ENCODE results near the gene RAB13. TPM values are rescaled to one million over a fixed set of nuclear protein-coding genes. Genes with fewer than 3 reads are reported as not detected.
"Not testable (repeated sequence)": the region's sequence is repeated elsewhere in the genome, so short reads cannot be mapped to it uniquely, and the experiment has no call there.

RAB13 gene
- total and polyA plus RNA-seq, 9 donors = 21.5 to 109 (median 85.1) TPM

- not testable (repeated sequence) for H3K4me3 ChIP-seq (ENCODE audit: low read length); H3K27me3 ChIP-seq (ENCODE audit: control insufficient read depth, insufficient read depth, low read length); DNase-seq; H3K9me3 ChIP-seq (replicated peaks; ENCODE audit: control insufficient read depth, low read depth, low read length); H3K27ac ChIP-seq (ENCODE audit: low read length)
- H3K36me3 ChIP-seq (ENCODE audit: control insufficient read depth, insufficient read depth, low read length) = peaks cover 20% of the 10 kb centered on the region
- WGBS (ENCODE audit: insufficient coverage) = no CpG with 5 or more reads among the region's 2 CpGs
- H3K4me1 ChIP-seq (ENCODE audit: control insufficient read depth, insufficient read depth, low read length) = peaks cover 19% of the 10 kb centered on the region
Observed at GRCh38 chr1:153981735-153982134, 4.4 kb downstream of the RAB13 start.

DNA sequence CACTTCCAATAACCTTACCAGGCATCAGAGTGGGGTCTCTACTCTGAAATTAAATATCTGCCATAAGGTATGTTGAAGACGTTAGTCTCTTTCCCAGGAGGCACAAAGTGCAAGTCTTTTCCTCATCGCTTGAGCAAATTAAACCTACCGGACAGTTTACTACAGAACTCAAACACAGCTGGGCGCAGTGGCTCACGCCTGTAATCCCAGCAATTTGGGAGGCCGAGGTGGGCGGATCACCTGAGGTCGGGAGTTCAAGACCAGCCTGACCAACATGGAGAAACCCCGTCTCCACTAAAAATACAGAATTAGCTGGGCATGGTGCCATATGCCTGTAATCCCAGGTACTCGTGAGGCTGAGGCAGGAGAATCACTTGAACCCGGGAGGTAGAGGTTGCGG, 7.0 kb downstream of the RAB13 start:
- Histone ChIP-seq H3K36me3 (ENCODE audit: control insufficient read depth, insufficient read depth, low read length) (peaks cover 38% of the 10 kb centered on the region), H3K4me1 (ENCODE audit: control insufficient read depth, insufficient read depth, low read length) (peaks cover 17% of the 10 kb centered on the region)
- H3K27me3 ChIP-seq (ENCODE audit: control insufficient read depth, insufficient read depth, low read length); H3K4me3 ChIP-seq (ENCODE audit: low read length); H3K9me3 ChIP-seq (replicated peaks; ENCODE audit: control insufficient read depth, low read depth, low read length); DNase-seq; H3K27ac ChIP-seq (ENCODE audit: low read length): not testable (repeated sequence)
- WGBS (ENCODE audit: insufficient coverage) = 86% methylated on average over 3 of the region's 12 CpGs

- no peak for DNase-seq
- Histone ChIP-seq H3K27me3 (ENCODE audit: control insufficient read depth, insufficient read depth, low read length) (no peaks in the 10 kb centered on the region), H3K9me3 (replicated peaks; ENCODE audit: control insufficient read depth, low read depth, low read length) (no peaks in the 10 kb centered on the region), H3K4me3 (ENCODE audit: low read length) (peak overlapping the region; percentile 68), H3K36me3 (ENCODE audit: control insufficient read depth, insufficient read depth, low read length) (peaks cover 43% of the 10 kb centered on the region), H3K27ac (ENCODE audit: low read length) (peak overlapping the region; percentile 95), H3K4me1 (ENCODE audit: control insufficient read depth, insufficient read depth, low read length) (peaks cover 17% of the 10 kb centered on the region)
- WGBS (ENCODE audit: insufficient coverage) = 52% methylated on average over 2 of the region's 9 CpGs
Observed at GRCh38 chr1:153978274-153978909, 7.7 kb downstream of the RAB13 start.

- H3K27ac ChIP-seq (ENCODE audit: low read length) = peak within 1 kb of the TSS; percentile 95
- H3K4me1 ChIP-seq (ENCODE audit: control insufficient read depth, insufficient read depth, low read length) = peaks cover 17% of the 10 kb centered on the region
- H3K36me3 ChIP-seq (ENCODE audit: control insufficient read depth, insufficient read depth, low read length) = peaks cover 44% of the 10 kb centered on the region
- no peaks in the 10 kb centered on the region for H3K27me3 ChIP-seq (ENCODE audit: control insufficient read depth, insufficient read depth, low read length)
- WGBS (ENCODE audit: insufficient coverage) = under 1% methylated on average over 68 of the region's 75 CpGs
- H3K4me3 ChIP-seq (ENCODE audit: low read length) = peak within 1 kb of the TSS; percentile 68
- no peaks in the 10 kb centered on the region for H3K9me3 ChIP-seq (replicated peaks; ENCODE audit: control insufficient read depth, low read depth, low read length)
- peak; percentile 94 for DNase-seq
Observed at GRCh38 chr1:153977250-153978240, 8.6 kb downstream of the RAB13 start, which contains the start of gene JTB. TSS of gene JTB (minus strand) at chr1:153977674. CDS start at chr1:153977252, 422 bp downstream.

DNA sequence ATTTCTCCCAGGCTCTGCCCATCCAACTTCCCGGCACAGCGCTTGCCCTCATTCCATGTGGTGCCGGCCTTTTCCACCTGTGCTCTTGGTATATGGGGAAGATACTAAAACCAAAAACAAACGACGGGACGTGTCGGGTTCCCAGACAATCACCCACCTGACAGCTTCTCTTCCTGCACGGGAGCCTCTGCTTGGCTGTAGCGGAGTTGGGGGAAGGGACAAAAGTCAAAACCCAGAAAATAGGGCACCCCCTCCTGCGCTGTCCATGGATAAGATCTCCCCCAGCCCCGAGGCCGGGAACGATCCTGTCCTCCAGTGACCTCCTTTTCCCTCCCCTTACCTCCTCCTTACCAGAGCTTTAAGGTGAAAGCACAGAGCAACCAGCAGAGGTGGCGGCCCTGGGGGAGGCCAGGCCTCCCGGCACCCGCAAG, 9.3 kb downstream of the RAB13 start:
- H3K36me3 ChIP-seq (ENCODE audit: control insufficient read depth, insufficient read depth, low read length) = peaks cover 38% of the 10 kb centered on the region
- WGBS (ENCODE audit: insufficient coverage) = 0% methylated on average over 7 of the region's 16 CpGs

DNA sequence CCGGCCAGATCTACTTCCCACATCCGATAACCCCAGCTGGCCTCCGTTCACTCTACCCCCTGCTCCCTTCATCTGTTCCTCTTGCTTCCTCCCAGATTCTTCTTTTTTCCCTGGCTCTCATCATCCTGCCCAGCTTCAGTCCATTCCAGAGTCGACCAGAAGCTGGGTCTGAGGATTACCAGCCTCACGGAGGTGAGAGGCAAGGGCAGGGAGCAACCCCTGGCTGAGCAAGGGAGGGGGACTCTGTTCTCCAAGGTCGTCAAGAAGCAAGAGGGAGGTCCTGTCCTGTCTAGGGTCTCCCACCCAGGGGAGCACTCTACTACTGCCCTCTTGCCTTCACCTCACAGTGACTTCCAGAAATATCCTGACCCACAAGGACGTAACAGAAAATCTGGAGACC, 12.6 kb downstream of the RAB13 start:
- Histone ChIP-seq H3K36me3 (ENCODE audit: control insufficient read depth, insufficient read depth, low read length) (peaks cover 36% of the 10 kb centered on the region), H3K4me3 (ENCODE audit: low read length) (no peak overlapping the region), H3K9me3 (replicated peaks; ENCODE audit: control insufficient read depth, low read depth, low read length) (no peaks in the 10 kb centered on the region), H3K4me1 (ENCODE audit: control insufficient read depth, insufficient read depth, low read length) (peaks cover 22% of the 10 kb centered on the region), H3K27me3 (ENCODE audit: control insufficient read depth, insufficient read depth, low read length) (no peaks in the 10 kb centered on the region), H3K27ac (ENCODE audit: low read length) (no peak overlapping the region)
- DNase-seq = no peak
- WGBS (ENCODE audit: insufficient coverage) = 82% methylated on average over 3 of the region's 7 CpGs

More for the DNA sequence above, 9.3 kb downstream of the RAB13 start:
- Histone ChIP-seq H3K4me1 (ENCODE audit: control insufficient read depth, insufficient read depth, low read length) (peaks cover 17% of the 10 kb centered on the region), H3K27ac (ENCODE audit: low read length) (peak overlapping the region; percentile 95), H3K27me3 (ENCODE audit: control insufficient read depth, insufficient read depth, low read length) (no peaks in the 10 kb centered on the region), H3K9me3 (replicated peaks; ENCODE audit: control insufficient read depth, low read depth, low read length) (no peaks in the 10 kb centered on the region), H3K4me3 (ENCODE audit: low read length) (peak overlapping the region; percentile 68)
- DNase-seq = no peak

DNA sequence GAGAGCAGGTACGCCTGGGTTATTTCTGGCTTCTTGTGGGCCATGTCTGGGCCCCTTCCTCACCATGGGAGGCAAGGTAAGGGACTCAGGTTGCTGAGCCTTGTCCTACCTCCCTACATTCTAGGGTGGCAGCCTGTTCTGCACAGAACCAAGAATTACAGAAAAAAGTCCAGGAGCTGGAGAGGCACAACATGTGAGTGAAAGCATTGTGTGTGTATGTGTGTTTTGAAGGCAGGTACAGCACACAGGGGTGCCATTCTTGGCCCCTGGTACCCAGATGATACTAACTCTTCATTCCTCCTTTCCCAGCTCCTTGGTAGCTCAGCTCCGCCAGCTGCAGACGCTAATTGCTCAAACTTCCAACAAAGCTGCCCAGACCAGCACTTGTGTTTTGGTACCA, 13.1 kb downstream of the RAB13 start:
- H3K27ac ChIP-seq (ENCODE audit: low read length) = no peak overlapping the region
- 94% methylated on average over 3 of the region's 3 CpGs for WGBS (ENCODE audit: insufficient coverage)
- peaks cover 24% of the 10 kb centered on the region for H3K4me1 ChIP-seq (ENCODE audit: control insufficient read depth, insufficient read depth, low read length)
- DNase-seq = no peak
- no peak overlapping the region for H3K4me3 ChIP-seq (ENCODE audit: low read length)
- H3K9me3 ChIP-seq (replicated peaks; ENCODE audit: control insufficient read depth, low read depth, low read length) = no peaks in the 10 kb centered on the region
- H3K36me3 ChIP-seq (ENCODE audit: control insufficient read depth, insufficient read depth, low read length) = peaks cover 36% of the 10 kb centered on the region
- H3K27me3 ChIP-seq (ENCODE audit: control insufficient read depth, insufficient read depth, low read length) = no peaks in the 10 kb centered on the region

- Histone ChIP-seq H3K9me3 (replicated peaks; ENCODE audit: control insufficient read depth, low read depth, low read length) (no peaks in the 10 kb centered on the region), H3K36me3 (ENCODE audit: control insufficient read depth, insufficient read depth, low read length) (peaks cover 28% of the 10 kb centered on the region), H3K27me3 (ENCODE audit: control insufficient read depth, insufficient read depth, low read length) (no peaks in the 10 kb centered on the region), H3K4me1 (ENCODE audit: control insufficient read depth, insufficient read depth, low read length) (peaks cover 22% of the 10 kb centered on the region), H3K27ac (ENCODE audit: low read length) (no peak overlapping the region), H3K4me3 (ENCODE audit: low read length) (no peak overlapping the region)
- no peak for DNase-seq
- 100% methylated on average over 2 of the region's 2 CpGs for WGBS (ENCODE audit: insufficient coverage)
Observed at GRCh38 chr1:153970346-153970745, 15.8 kb downstream of the RAB13 start.

- Histone ChIP-seq H3K4me1 (ENCODE audit: control insufficient read depth, insufficient read depth, low read length) (peaks cover 28% of the 10 kb centered on the region), H3K9me3 (replicated peaks; ENCODE audit: control insufficient read depth, low read depth, low read length) (no peaks in the 10 kb centered on the region), H3K4me3 (ENCODE audit: low read length) (no peak overlapping the region), H3K27ac (ENCODE audit: low read length) (peak overlapping the region; percentile 99), H3K27me3 (ENCODE audit: control insufficient read depth, insufficient read depth, low read length) (no peaks in the 10 kb centered on the region), H3K36me3 (ENCODE audit: control insufficient read depth, insufficient read depth, low read length) (peaks cover 17% of the 10 kb centered on the region)
- DNase-seq = no peak
- 100% methylated on average over 2 of the region's 2 CpGs for WGBS (ENCODE audit: insufficient coverage)
Observed at GRCh38 chr1:153968972-153969371, 17.2 kb downstream of the RAB13 start.

- WGBS (ENCODE audit: insufficient coverage) = 17% methylated on average over 9 of the region's 13 CpGs
- no peaks in the 10 kb centered on the region for H3K27me3 ChIP-seq (ENCODE audit: control insufficient read depth, insufficient read depth, low read length)
- DNase-seq = no peak
- H3K4me3 ChIP-seq (ENCODE audit: low read length) = peak overlapping the region; percentile 73
- peaks cover 11% of the 10 kb centered on the region for H3K36me3 ChIP-seq (ENCODE audit: control insufficient read depth, insufficient read depth, low read length)
- no peaks in the 10 kb centered on the region for H3K9me3 ChIP-seq (replicated peaks; ENCODE audit: control insufficient read depth, low read depth, low read length)
- H3K27ac ChIP-seq (ENCODE audit: low read length) = peak overlapping the region; percentile 99
- peaks cover 30% of the 10 kb centered on the region for H3K4me1 ChIP-seq (ENCODE audit: control insufficient read depth, insufficient read depth, low read length)
Observed at GRCh38 chr1:153968408-153968807, 17.7 kb downstream of the RAB13 start.

Data from muscle of leg (tissue), 11 donors.